GM18519 (cell line): ENCODE results near the gene ACVR1.

Source experiments
- ATAC-seq: cut with Tn5 transposase; IDR thresholded peaks from one replicate; pipeline ENCODE4 v1.9.1; 2021; ENCODE audit warnings: mild to moderate bottlenecking, moderate library complexity; ENCODE audit not compliant: unreplicated experiment, low FRiP score

The ACVR1 gene

GRCh38 chr2:157876066-157876785 lies at the start of gene ACVR1:
Gene ACVR1 (minus strand): TSS chr2:157876330. CDS start chr2:157799493, 76,837 bp downstream.
- ATAC-seq = peak; percentile 82

DNA sequence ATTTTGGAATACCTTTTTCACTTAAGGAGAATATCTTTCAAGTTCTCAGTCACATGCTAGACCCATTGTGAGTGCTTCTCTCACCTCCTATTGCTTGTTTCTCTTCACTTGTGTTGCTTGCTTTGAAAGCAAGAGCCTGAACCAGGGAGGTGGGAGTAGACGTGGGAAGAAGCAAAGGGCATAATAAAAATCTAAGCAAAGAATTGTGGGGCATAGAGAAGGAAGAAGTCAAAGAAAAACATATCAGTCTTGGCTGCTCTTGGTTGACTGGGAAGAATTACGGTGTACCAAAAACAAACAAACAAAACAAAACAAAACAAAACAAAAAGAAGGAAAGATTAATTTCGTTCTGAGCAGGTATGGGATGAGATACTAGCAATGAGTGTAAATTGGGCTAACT lies 48.9 kb upstream of the ACVR1 start:
- ATAC-seq = no peak

- ATAC-seq = no peak
Observed at GRCh38 chr2:157923598-157924217, 47.6 kb upstream of the ACVR1 start.

DNA sequence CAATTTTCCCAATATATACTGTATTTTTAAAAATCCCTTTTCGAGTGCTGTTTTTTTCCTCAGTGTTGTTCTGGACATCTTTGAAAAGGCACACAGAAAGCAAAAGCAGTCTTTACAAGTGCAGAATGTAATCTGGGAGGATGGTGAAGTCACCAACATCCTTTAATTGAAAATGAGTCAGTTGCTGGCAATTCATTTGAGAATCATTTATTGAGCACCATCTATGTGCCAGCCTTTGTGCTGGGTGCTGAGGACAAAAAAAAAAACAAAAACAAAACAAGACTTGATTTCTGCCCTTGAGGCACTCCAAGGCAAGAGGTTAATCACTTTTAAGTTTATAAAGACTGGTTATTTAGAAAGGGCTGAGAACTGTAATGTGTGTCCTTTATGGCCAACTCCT lies 46.7 kb upstream of the ACVR1 start:
- no peak for ATAC-seq

DNA sequence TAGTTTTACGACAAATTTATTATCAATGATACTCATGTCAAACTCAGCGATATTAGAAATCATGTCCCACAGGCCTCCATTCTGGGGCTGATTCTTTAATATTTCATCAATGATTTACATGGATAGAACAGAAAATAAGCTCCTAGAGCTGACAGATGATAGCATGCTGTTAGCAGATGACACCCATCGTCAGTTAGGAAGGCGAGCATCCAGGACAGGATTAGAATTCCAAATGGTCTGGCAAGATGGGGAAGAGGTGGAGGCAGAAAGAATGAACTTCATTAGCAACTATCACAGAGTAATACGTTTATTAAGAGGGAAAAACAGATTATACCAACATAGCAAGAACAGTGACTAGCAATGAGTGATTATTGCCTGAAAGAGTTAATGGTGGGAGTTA lies 46.2 kb upstream of the ACVR1 start:
- ATAC-seq = no peak

DNA sequence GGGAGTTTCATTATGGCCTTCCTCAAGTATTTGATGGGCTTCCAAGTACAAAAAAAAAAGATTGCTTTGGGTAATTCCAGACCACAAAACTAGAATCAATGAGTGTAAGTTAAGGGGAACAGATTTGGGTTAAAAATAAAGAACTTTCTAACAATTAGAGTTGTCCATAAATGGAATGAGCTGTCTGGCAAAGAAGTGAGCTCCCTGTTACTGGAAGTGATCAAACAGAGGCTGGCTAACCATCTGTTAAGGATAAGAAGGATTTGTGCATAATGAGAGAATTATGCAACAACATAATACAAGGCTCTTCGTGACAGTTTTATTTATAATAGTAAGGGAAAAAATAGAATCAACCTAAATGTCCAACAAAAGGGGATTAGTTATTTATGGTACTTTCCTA lies 44.6 kb upstream of the ACVR1 start:
- no peak for ATAC-seq

DNA sequence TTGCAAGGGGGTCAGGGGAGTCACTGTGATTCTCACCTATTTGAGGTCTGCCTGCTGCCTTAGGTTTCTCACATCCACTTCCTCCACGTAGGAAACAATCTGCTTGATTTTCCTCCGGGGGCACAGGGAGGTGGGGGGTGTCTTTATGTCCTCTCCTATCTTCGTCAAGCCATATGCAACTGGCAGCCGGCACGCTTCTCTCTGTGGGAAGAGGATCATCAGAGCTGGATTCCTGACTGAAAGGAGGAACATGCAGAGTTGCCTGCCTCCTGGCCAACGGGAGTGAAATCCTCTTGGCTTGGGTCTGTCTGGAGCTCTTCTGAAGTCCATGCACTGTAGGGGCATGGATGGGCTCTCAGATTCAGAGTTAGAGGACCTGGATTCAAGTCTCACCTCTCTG lies 43.1 kb upstream of the ACVR1 start:
- no peak for ATAC-seq

GRCh38 chr2:157918319-157918718 lies 42.2 kb upstream of the ACVR1 start:
- ATAC-seq = no peak

GRCh38 chr2:157911750-157912149 lies 35.6 kb upstream of the ACVR1 start:
- ATAC-seq = no peak

- ATAC-seq = no peak
Observed at GRCh38 chr2:157911246-157911645, 35.1 kb upstream of the ACVR1 start.

GRCh38 chr2:157905092-157905491 lies 29.0 kb upstream of the ACVR1 start:
- no peak for ATAC-seq

DNA sequence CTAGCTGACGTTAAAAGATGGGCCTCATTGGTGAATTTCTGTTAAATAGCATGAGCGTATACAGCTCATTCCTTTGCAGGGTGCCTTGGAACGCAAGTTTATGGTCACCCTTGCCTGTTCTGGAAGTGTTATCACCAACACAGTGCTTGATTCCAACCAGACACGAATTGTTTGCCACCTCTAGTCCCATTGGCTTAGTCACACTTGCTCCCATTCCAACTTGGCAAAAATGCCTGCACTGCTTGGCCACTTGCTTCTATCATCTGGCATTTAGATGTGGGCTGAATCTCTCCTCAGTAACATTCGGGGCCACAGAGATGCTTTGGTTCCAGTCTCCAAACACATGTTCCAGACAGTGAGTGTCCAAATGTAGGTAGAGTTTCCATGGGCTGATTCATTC lies 27.5 kb upstream of the ACVR1 start:
- no peak for ATAC-seq

- no peak for ATAC-seq
Observed at GRCh38 chr2:157903151-157903550, 27.0 kb upstream of the ACVR1 start.

DNA sequence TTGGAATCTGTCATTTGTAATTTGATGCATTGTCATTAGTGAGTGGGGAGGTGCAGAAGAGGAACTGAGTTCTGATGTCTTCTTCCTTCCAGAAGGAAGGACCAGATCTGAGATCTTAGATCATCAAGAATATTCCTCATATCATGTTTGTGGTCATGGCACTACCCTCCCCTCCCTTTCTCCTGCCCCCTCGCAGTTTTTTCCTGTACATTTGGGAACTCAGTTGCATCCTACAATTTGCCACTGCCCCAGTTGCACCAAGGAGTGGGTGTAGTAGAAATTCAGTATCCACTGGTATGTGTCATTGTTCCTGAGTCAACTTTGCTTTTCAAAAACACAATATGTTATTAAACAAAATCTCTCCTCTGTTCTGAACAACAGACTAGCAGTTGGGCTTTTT lies 26.6 kb upstream of the ACVR1 start:
- no peak for ATAC-seq

GRCh38 chr2:157901325-157901724 lies 25.2 kb upstream of the ACVR1 start:
- no peak for ATAC-seq

DNA sequence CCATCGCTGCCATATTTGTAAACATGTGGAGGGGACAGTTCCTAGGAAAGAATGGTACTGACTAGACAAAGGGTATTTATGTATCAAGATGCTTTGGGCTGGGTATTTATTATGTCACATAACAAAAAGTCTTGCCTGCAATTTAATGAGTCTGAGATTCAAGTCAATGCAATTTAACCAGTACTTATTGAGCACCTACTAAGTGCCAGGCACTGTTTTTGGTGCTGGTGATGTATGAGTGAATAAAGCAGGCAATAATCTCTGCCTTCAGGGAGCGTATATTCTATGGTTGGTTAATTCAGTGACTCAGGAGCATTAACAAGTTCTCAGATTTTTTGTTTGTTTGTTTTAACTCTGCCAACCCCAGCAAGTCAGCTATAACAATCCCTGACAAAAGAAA lies 24.6 kb upstream of the ACVR1 start:
- ATAC-seq = no peak

- ATAC-seq = no peak
Observed at GRCh38 chr2:157900203-157900602, 24.1 kb upstream of the ACVR1 start.

DNA sequence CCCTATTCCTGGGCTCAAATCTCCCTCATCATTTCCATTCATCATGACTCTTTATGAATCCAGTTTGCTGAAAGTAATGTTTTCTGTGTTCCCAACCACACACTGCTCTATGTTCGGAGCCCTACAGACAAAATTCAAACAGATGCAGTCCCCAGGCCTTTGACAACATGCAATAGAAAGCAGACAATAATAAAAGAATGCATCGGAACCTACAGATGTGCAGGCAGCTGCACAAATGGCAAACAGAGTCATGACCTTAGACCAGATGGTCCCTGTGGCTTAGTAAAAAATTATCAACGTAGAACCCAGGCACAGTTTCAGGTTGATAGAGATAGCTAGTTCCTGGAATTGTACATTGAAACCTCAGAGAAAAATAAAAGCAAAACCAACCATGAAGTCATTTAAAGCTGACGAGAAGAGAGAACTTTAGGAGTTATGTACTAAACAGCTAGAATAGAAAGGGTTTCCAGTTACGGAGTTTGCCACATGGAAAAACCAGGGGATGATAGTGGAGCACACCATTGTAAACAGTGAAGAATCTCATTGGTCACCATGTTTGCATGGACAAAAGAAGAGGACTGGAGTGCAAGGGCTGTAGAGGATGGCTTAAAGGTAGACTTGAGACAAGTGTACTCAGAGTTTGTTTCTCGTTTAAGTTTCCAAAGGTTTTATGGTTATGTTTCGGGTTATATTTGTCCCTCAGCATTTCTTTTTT lies 23.2 kb upstream of the ACVR1 start:
- peak; percentile 45 for ATAC-seq

DNA sequence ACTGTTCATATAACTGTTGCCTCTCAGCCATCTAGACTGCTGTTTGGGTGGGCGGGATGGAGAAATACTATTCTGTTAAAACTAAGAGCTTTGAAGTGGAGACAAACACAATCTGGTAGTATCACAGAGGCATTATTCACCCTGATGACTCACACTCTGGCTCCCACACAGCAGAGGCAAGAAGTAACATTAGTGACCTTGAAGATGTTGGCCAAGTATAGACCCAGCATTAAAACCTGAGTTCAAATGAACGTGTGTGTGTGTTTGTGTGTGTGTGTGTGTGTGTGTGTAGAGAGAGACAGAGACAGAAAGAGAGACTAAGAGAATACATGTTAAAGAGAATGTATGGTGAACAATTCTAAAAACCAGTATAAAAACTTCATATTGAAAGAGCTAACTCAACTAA lies 22.5 kb upstream of the ACVR1 start:
- ATAC-seq = no peak

- ATAC-seq = peak; percentile 44
Observed at GRCh38 chr2:157897106-157897971, 21.2 kb upstream of the ACVR1 start.

DNA sequence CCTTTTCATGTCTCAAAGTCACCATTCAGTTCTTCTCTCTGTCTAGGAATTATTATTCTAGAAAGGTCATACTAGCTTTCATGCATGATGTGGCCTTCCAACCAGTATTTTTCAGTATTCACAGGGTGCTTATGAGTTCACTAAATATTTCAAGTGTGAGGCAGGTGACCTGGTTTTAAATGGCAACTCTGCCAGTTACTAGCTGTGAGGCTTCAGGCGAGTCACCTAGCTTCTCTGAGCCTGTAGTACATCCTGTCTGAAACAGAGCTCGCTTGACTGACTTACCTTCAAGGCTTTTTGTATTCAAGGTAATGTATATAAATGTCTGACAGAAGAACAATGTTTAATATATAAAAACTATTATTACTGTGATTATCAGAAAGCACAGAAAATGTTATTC lies 19.4 kb upstream of the ACVR1 start:
- ATAC-seq = no peak
